WTC11 (cell line): ENCODE results near the gene RIPK1. TPM values are rescaled to one million over a fixed set of nuclear protein-coding genes. Genes with fewer than 3 reads are reported as not detected.

ENCODE experiments used
- ATAC-seq: fragments of 200-7000 bp; cut with Tn5 transposase; 2 replicates; pipeline ENCODE4 v1.10.0; 2021; ENCODE audit warnings: mild to moderate bottlenecking, moderate library complexity
- Bru-seq: library from RNA; stranded (reverse); fragments of 400-500 nt; gene quantifications from one replicate; lab custom pipeline; 2021; lab: Mats Ljungman, UMichigan
- CTCF ChIA-PET: fragments of 300-600 bp; sonication (Branson Sonifier 250); formaldehyde crosslinking; loops from one replicate; lab custom pipeline; 2021; ENCODE audit warnings: antibody characterized with exemption; lab: Charles Lee
- POLR2A ChIA-PET: fragments of 350-600 bp; sonication (Branson Sonifier 250); formaldehyde crosslinking; loops from one replicate; lab custom pipeline; 2021; ENCODE audit warnings: antibody characterized with exemption; lab: Charles Lee
- DNase-seq: peaks from one replicate; pipeline ENCODE4 v3.0.0; 2021; ENCODE audit warnings: low spot score
- H3K27ac Mint-ChIP-seq: 2 replicates; pipeline ENCODE4 v1.8.0; 2021; ENCODE audit warnings: mixed read lengths
- H3K27me3 Mint-ChIP-seq: 2 replicates; pipeline ENCODE4 v1.8.0; 2021; ENCODE audit warnings: low read depth, mild to moderate bottlenecking, moderate library complexity, mixed read lengths
- H3K36me3 Mint-ChIP-seq: 2 replicates; pipeline ENCODE4 v1.8.0; 2021; ENCODE audit warnings: mixed read lengths
- H3K4me1 Mint-ChIP-seq: 2 replicates; pipeline ENCODE4 v1.8.0; 2022; ENCODE audit warnings: mixed read lengths
- H3K4me3 Mint-ChIP-seq: 2 replicates; pipeline ENCODE4 v1.8.0; 2021; ENCODE audit warnings: mild to moderate bottlenecking, moderate library complexity, mixed read lengths
- H3K9me3 Mint-ChIP-seq: 2 replicates; pipeline ENCODE4 v1.8.0; 2021; ENCODE audit warnings: mixed read lengths
- ARID4B ChIP-seq: sonication (generic); formaldehyde crosslinking; IDR thresholded peaks from 2 replicates; pipeline ENCODE4 v1.8.0; 2023; ENCODE audit warnings: missing genetic modification reagents, mild to moderate bottlenecking, borderline replicate concordance
- ATF1 ChIP-seq: sonication (generic); formaldehyde crosslinking; IDR thresholded peaks from 2 replicates; pipeline ENCODE4 v1.8.1; 2023; ENCODE audit warnings: mild to moderate bottlenecking, moderate library complexity, missing genetic modification reagents
- ATF2 ChIP-seq: sonication (generic); formaldehyde crosslinking; IDR thresholded peaks from 2 replicates; pipeline ENCODE4 v1.8.1; 2022; ENCODE audit warnings: low read depth, missing genetic modification reagents, borderline replicate concordance
- CTCF ChIP-seq: fragments of 200-600 bp; IDR thresholded peaks from 2 replicates; pipeline ENCODE4 v1.8.0; 2022; ENCODE audit warnings: antibody characterized with exemption
- IRF2 ChIP-seq: sonication (generic); formaldehyde crosslinking; IDR thresholded peaks from 2 replicates; pipeline ENCODE4 v1.8.0; 2022; ENCODE audit warnings: low read depth, missing genetic modification reagents, borderline replicate concordance
- KAT7 ChIP-seq: sonication (generic); formaldehyde crosslinking; IDR thresholded peaks from 2 replicates; pipeline ENCODE4 v1.8.1; 2023; ENCODE audit warnings: missing genetic modification reagents, mild to moderate bottlenecking, borderline replicate concordance
- NFE2L1 ChIP-seq: sonication (generic); formaldehyde crosslinking; IDR thresholded peaks from 2 replicates; pipeline ENCODE4 v1.8.1; 2023; ENCODE audit warnings: missing genetic modification reagents
- OVOL2 ChIP-seq: fragments of 250-450 bp; sonication (Bioruptor Pico); IDR thresholded peaks from 2 replicates; pipeline ENCODE4 v1.9.0; 2021; ENCODE audit warnings: mild to moderate bottlenecking, borderline replicate concordance
- PRDM15 ChIP-seq: sonication (generic); formaldehyde crosslinking; IDR thresholded peaks from 2 replicates; pipeline ENCODE4 v1.8.0; 2022; ENCODE audit warnings: missing genetic modification reagents
- PREB ChIP-seq: sonication (generic); formaldehyde crosslinking; IDR thresholded peaks from 2 replicates; pipeline ENCODE4 v1.8.1; 2022; ENCODE audit warnings: mild to moderate bottlenecking, missing genetic modification reagents, moderate library complexity, borderline replicate concordance
- PRRX2 ChIP-seq: fragments of 250-450 bp; sonication (Bioruptor Pico); IDR thresholded peaks from 2 replicates; pipeline ENCODE4 v1.8.0; 2021; ENCODE audit warnings: mild to moderate bottlenecking
- SMAD3 ChIP-seq: sonication (generic); formaldehyde crosslinking; IDR thresholded peaks from 2 replicates; pipeline ENCODE4 v1.8.0; 2022; ENCODE audit warnings: missing genetic modification reagents, mild to moderate bottlenecking, borderline replicate concordance
- TCF7 ChIP-seq: sonication (generic); formaldehyde crosslinking; IDR thresholded peaks from 2 replicates; pipeline ENCODE4 v1.8.0; 2022; ENCODE audit warnings: mild to moderate bottlenecking, low read depth, missing genetic modification reagents, moderate library complexity
- USF2 ChIP-seq: sonication (generic); formaldehyde crosslinking; IDR thresholded peaks from 2 replicates; pipeline ENCODE4 v1.8.1; 2023; ENCODE audit warnings: mild to moderate bottlenecking, missing genetic modification reagents, moderate library complexity
- ZNF121 ChIP-seq: sonication (generic); formaldehyde crosslinking; IDR thresholded peaks from 2 replicates; pipeline ENCODE4 v1.8.0; 2023; ENCODE audit warnings: missing genetic modification reagents
- ZNF232 ChIP-seq: sonication (generic); formaldehyde crosslinking; IDR thresholded peaks from 2 replicates; pipeline ENCODE4 v1.8.0; 2022; ENCODE audit warnings: mild to moderate bottlenecking, missing genetic modification reagents
- ZNF263 ChIP-seq: sonication (generic); formaldehyde crosslinking; IDR thresholded peaks from 2 replicates; pipeline ENCODE4 v1.8.1; 2022; ENCODE audit warnings: low read depth, mild to moderate bottlenecking, moderate library complexity, missing genetic modification reagents
- ZNF317 ChIP-seq: sonication (generic); formaldehyde crosslinking; IDR thresholded peaks from 2 replicates; pipeline ENCODE4 v1.8.1; 2023; ENCODE audit warnings: low read depth, mild to moderate bottlenecking, moderate library complexity, missing genetic modification reagents, borderline replicate concordance
- ZNF396 ChIP-seq: fragments of 250-450 bp; sonication (Bioruptor Pico); IDR thresholded peaks from 2 replicates; pipeline ENCODE4 v1.8.0; 2021; ENCODE audit warnings: mild to moderate bottlenecking, moderate library complexity, borderline replicate concordance
- ZNF423 ChIP-seq: fragments of 250-450 bp; sonication (Bioruptor Pico); IDR thresholded peaks from 2 replicates; pipeline ENCODE4 v2.1.2; 2022; ENCODE audit warnings: mild to moderate bottlenecking, moderate library complexity
- long read RNA-seq, 3 experiments: library from RNA in 1 of 3; library from capped mRNA in 1 of 3; library from polyadenylated mRNA in 1 of 3; unstranded in 2 of 3; stranded (forward) in 1 of 3; transcript quantifications; one replicate each; pipeline ENCODE4 v2.0.0, GENCODE V29; 2021
- total RNA-seq: library from RNA; stranded (reverse); gene quantifications from 3 replicates; pipeline ENCODE4 v1.2.3, GENCODE V29; 2021

The RIPK1 gene
- total RNA-seq (8.7 to 11.8 TPM (median 11.3 TPM) in 3 replicates), Bru-seq, nascent RNA (percentile 75 among the genes with signal in this experiment)
- long read RNA-seq, experiment 1, full-length matches to known transcripts = 46 of 113 reads
- long read RNA-seq, experiment 1, partial matches to known transcripts = 21 of 113 reads
- long read RNA-seq, experiment 1, other reads (novel, unspliced or antisense) = 46 of 113 reads
- long read RNA-seq, experiment 2, partial matches to known transcripts = 10 of 15 reads
- long read RNA-seq, experiment 2, other reads (novel, unspliced or antisense) = 4 of 15 reads
- long read RNA-seq, experiment 3, partial matches to known transcripts = 0 of 2 reads
- long read RNA-seq, experiment 3, other reads (novel, unspliced or antisense) = 2 of 2 reads

GRCh38 chr6:3068329-3069214 lies at the start of gene RIPK1:
Gene RIPK1, plus strand, starts transcription at chr6:3068494. Its CDS starts 8,330 bp downstream, at chr6:3076824.
- CTCF ChIA-PET = interaction anchor here (0.7 to 1.6 kb wide), 5 partner anchors 54 to 227 kb away, joined by 3 to 5 read pairs (median 4); partner anchors contain the start of gene SERPINB1
- TF ChIP-seq ZNF232 (CRISPR knock-in tag) = no peak
- TF ChIP-seq ZNF317 (CRISPR knock-in tag) = no peak; the same call in 1 of the 2 replicates
- no peak for TF ChIP-seq OVOL2 (CRISPR knock-in tag)
- no peak for TF ChIP-seq USF2 (CRISPR knock-in tag)
- 0 out of 2 replicates have a peak, but pooled peaks have one; percentile 7 for TF ChIP-seq CTCF
- no peak for TF ChIP-seq ZNF121 (CRISPR knock-in tag)
- no peak for TF ChIP-seq PRRX2
- no peak for TF ChIP-seq ATF2
- 0 out of 2 replicates have a peak, but pooled peaks have one; percentile 17 for TF ChIP-seq SMAD3
- TF ChIP-seq ZNF423 = peak; percentile 81
- 0 out of 2 replicates have a peak, but pooled peaks have one; percentile 73 for TF ChIP-seq ATF1
- peak; percentile 68 for TF ChIP-seq ARID4B (CRISPR knock-in tag)
- no peak for TF ChIP-seq PREB
- TF ChIP-seq KAT7 (CRISPR knock-in tag) = peak; percentile 91; the same call in 1 of the 2 replicates
- no peak for TF ChIP-seq TCF7 (CRISPR knock-in tag)
- no peak; the same call in 1 of the 2 replicates for TF ChIP-seq IRF2 (CRISPR knock-in tag)
- TF ChIP-seq ZNF396 (CRISPR knock-in tag) = no peak
- peak; percentile 57; the same call in 1 of the 2 replicates for TF ChIP-seq NFE2L1 (CRISPR knock-in tag)
- no peak for TF ChIP-seq PRDM15 (CRISPR knock-in tag)
- peak; percentile 67 for TF ChIP-seq ZNF263 (CRISPR knock-in tag)

More at GRCh38 chr6:3068329-3069214, at the start of gene RIPK1:
- POLR2A ChIA-PET = no interaction called here
- DNase-seq (peak; percentile 86), ATAC-seq (peak; percentile 67)
- H3K27me3 Mint-ChIP-seq = peaks cover 32% of the 10 kb centered on the region
- peaks cover 40% of the 10 kb centered on the region for H3K4me1 Mint-ChIP-seq
- peak within 1 kb of the TSS; percentile 79 for H3K27ac Mint-ChIP-seq
- H3K4me3 Mint-ChIP-seq = peak within 1 kb of the TSS; percentile 78
- peaks cover 22% of the 10 kb centered on the region for H3K9me3 Mint-ChIP-seq
- H3K36me3 Mint-ChIP-seq = peaks cover 34% of the 10 kb centered on the region
